RKO (cell line): ENCODE measurements around the gene PROM1.

Experiments used
- DNase-seq: peaks from one replicate; pipeline ENCODE4 v3.0.0-alpha.2; 2016; ENCODE audit warnings: low spot score

PROM1 gene

DNA sequence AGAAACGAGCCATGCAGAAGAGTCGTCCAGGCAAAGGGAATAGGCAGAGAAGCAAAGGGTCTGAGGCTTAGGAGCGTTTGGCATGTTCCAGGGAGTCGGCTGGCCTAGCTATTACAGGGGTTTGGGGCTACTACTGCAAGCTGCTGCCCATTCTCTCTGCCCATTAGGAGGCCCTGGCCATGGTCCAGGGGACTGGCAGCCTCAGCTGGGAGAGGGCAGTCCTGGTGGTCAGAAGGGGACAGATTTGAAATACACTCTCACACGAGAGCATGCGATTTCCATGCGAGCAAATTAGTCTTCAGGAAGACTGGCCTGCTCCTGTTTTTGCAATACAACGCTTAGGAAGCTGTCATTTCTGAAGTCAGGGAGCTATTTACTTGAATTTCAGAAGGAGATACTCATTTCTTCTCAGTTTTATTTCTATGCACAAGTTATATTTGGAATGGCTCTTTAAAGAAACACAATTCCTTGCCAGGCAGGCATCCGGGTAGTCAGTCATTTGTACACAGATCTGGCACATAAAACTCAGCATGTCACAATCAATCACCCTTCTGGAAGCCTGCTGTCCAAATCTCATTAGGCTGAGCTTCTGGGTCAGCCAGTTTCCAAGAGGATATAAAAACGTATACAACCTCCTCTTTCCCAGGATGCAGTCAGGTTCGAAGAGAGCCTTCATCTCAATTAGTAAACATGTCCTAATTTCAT, 27.0 kb downstream of the PROM1 start:
- DNase-seq: no peak

DNA sequence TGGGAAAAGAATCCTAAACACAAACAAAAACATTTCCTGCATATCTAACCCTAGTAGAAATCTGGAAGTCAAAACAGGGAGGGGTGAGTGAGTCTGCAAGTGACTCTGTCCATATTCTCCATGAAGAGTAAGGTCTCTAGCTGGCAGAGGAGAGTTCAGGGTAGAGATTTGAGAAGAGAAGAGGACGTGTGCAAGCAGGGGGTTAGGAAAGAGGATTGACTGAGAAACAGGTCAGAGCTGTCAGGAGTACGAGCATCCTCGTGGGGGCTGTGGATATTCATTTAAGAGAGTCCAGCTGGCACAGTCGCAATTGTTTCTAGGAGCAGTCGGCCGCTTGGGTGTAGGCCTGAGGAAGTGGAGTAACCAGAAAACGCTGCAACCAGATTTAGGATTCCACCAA, 27.9 kb downstream of the PROM1 start:
- DNase-seq: no peak

- no peak for DNase-seq
Observed at GRCh38 chr4:16055471-16055870, 28.4 kb downstream of the PROM1 start.

- no peak for DNase-seq
Observed at GRCh38 chr4:16052939-16053338, 30.9 kb downstream of the PROM1 start.

DNA sequence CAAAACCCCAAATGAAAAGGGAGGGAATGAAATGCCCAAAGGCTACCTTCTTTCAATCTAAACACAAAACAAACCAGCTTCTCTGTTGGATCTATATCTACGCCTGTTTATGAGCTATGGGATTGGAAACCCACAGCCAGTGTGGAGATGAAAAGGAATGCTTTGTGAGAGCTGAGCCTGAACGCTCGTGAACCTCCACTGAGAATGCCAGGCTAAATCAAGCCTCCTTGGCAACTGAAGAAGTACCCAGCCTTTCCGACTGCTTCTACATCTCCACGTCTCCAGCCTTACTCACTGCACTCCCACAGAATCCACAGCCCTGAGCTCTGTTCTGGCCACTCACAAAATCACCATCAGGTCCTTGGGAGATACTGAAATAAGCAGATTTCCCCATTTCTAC, 31.8 kb downstream of the PROM1 start:
- no peak for DNase-seq

DNA sequence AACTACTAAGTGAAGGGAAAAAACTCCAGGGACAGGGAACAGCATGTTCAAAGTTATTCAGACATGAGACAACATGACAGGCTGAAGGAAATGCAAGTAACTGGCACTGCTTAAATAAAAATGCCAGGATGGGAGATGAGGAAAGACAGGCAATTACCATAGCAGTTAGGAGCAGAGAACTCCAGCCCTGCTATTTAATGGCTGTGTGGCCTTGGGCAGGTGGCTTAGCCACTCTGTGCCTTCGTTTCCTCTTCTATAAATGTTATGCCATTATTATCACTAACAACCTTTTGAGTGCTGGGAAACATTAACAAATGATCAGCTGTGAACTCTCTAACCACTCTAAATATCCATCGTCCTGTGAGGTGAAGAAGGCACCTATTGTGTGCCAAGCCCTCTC, 32.7 kb downstream of the PROM1 start:
- no peak for DNase-seq

GRCh38 chr4:16050669-16051068, 33.2 kb downstream of the PROM1 start:
- no peak for DNase-seq

DNA sequence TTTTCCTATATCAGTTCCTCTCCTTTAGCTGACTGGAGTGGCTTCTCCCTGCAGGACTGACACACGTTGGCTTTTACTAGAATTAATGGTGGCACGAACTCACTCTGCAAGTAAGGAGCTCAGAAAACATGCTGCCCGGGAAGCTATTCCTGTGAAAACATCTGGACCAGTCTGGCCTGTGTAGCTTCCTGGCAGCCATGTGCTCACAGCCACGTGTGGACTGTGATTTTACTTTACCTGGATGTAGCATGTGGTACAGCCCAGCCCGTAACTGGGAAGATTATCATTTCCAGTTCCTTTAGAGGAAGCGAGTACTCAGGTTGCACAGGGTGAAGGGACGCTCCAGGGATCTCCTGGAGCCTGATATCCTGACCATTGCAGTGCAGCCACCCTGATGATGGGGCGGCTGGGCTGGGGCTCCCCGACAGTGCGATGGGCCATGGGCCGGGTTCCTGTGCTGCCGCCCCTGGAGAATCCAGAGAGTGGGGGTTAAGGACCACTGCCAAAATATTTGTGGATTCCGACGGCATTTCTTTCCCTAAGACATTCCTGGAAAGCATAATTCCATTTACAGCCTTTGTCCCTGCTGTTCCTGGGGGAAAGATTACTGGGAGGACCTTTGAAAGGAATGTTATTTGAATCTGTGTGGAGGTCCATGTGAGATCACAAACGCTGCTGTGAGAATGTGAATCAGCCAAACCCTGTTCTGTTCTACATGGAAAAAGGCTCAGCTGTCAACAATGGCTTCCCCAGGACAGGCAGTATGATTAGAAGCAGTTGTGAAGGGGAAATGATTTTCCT, 35.0 kb downstream of the PROM1 start:
- DNase-seq: no peak

GRCh38 chr4:16045687-16046086, 38.1 kb downstream of the PROM1 start:
- DNase-seq: peak; percentile 12

DNA sequence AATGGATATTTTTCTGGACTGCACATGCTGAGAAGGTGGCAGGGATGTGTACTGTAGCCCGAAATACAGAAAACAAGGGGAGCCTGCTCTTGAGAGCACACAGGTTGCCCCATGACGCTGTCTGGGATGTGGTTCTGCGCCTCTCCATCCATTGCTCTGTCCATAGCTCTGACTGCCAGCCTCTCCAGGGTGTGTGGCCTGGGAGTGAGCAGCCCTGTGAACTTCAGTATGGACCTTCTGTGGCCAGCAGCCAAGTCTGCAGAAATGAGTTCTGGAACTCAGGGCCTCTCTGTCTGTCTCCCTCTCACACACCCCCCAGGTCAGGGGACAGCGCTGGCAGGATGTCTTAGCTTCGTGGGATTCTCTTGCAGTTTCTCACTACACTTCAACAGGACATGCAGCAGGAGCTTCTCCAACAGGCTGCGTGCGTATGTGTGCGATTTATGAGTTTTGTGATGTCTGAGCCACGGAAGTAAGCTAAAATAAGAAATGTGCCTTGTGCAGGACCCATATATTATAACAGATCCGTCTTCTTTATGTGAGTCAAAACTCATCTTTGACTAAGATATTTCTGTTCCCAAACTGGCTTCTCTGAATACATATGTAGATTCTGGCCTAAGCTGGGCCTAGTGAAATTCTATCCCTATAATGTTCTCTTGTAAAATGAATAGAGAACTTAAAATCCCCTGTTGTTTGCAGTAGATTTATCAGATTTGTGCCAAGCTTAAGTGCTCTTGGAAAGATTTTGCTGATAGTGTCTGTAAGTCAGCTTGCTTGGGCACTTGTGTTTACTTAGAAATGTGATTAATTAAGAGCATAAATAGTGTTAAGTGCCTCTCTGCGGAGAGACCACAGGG, 40.0 kb downstream of the PROM1 start:
- no peak for DNase-seq

DNA sequence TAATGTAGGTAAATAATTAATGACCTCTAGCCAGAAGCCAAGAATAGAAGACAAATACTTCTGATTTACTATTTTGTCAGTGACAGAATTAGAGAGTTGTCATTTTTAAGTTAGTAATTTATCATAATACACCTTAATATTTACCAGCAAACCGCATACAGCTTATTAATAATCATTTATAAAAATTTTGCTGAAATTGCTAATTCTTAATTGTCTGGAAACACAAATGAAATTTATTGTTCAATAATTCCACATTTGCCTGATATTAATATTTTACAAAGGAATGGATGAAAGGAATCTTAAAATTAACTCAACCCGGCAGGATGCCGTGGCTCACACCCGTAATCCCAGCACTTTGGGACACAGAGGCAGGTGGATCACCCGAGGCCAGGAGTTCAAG, 44.7 kb downstream of the PROM1 start:
- no peak for DNase-seq

DNA sequence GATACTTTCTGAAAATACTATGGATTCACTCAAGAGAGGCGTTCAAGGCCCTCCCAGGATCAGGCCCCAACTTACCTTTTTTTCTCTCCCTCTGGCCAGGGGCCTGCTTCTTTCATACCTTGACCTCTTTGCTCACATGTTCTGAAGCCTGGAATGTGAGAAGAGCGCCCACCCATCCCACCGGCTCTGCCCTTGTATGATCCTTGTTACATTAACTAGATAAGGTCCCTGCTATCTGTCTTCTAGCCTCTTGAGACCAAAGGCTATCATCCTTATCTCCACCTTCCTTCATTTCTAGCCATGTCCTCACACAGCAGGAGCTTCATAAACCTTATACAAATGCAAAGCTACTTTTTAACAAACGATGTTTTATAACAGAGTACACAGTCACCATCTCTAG, 45.9 kb downstream of the PROM1 start:
- no peak for DNase-seq

GRCh38 chr4:16035843-16036242, 48.0 kb downstream of the PROM1 start:
- no peak for DNase-seq

DNA sequence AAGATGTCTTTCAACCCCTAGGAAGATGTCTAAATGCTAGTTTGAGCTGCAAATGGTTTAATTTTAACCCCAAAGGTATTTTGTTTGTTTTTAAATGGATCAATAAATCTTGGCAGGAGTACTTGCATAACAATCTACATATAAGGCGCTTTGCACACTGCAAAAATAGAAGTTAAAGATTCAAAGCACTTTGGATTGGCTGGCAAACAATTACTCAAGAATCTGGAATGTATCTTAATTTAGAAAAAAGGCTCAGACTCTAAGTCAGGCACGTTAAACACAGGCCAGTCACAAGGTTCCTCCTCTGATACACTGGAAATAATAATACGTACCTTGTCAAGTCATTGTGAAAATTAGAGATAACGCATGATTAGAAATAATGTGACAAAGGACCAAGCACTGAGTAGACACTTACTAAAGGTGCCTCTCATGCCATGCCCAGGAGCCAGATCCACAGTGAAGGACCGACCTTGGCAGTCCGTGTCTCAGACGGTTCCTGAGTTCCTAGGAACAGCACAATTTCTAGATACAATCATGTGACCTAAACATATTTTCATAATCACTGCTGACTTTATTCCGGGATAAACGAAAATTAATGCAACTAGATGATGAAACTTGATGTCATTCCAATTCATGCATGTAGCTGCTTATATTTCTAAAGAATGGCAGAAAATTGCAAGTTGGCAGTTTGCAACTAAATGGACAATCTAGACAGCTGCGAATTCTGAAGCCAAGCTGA, 49.6 kb downstream of the PROM1 start:
- no peak for DNase-seq

GRCh38 chr4:16032396-16032770, 51.4 kb downstream of the PROM1 start:
- no peak for DNase-seq

GRCh38 chr4:16031546-16032395, 52.1 kb downstream of the PROM1 start:
- DNase-seq: no peak

DNA sequence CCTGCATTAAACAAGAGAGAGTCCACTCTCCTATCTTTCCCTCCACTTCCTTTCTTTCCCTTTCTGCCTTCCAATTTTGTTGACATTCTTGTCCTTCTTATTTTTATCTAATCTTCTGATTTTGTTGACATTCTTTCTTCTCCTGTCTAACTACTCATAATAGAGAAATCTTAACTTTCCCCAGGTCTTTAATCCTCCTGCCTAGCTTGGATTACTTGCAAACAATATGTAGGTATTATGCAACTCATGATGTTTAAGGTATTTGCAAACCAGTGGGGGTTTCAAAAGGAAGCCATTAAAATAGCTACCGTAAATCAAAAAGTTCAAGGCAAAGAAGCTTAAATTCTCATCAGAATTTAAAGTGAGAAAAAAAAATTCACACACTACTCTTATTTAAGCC, 53.9 kb downstream of the PROM1 start:
- DNase-seq: no peak

- no peak for DNase-seq
Observed at GRCh38 chr4:16029262-16029661, 54.6 kb downstream of the PROM1 start.

DNA sequence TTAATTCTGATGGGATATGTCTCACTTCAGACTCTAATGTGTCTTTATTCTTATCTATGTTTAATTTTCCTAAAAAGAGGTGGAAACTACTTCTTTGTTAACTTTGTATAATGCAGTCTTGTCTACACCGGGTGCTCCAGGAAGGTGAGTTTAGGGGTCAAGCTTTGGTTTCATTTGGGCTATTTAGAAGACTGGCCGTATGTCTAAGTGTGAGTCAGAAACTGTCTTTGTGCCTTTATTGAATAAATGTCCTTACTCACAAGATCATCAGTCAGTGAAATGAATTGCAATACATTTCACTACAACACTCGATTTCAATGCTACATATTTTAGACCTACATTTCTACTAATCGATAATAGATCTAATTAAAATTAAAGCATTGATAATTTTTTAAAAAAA, 56.2 kb downstream of the PROM1 start:
- DNase-seq: no peak

GRCh38 chr4:16027114-16027513, 56.7 kb downstream of the PROM1 start:
- no peak for DNase-seq

DNA sequence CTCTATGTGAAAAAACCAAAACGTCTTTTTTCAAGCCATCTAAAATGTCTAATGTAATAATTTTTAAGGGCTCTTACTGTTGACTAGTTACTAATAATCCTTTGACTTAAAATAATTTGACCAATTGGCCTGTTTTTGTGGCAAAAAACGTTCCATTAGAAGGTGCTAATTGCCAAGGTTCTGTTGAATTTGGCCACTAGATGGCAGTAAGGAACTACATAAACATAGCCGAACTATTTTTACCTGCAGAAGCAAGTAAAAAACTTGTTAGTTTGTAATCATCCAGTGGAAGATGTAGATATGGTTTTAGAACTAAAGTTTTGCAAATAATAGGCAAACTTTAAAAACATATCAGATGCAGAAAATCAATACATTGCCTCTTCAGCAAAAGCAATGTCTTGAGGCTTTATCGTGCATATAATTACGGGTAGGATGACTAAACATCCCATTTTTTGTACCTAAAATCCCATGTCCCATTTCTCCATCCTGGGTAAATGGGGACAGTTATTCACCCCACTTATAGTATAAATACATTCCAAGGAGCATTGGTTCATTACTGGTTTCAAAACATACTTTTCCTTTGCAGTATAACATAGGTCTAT, 57.6 kb downstream of the PROM1 start:
- DNase-seq: peak; percentile 62
